Prostate gland (tissue), 2 donors: ENCODE results near the gene ZNF862. TPM values are rescaled to one million over a fixed set of nuclear protein-coding genes. Genes with fewer than 3 reads are reported as not detected.

Experiments used
- DNase-seq: peaks from one replicate; pipeline ENCODE4 v3.0.0-alpha.2; 2019; ENCODE audit warnings: low spot score
- H3K27ac ChIP-seq, 2 donors: fragments of 200-600 bp; sonication (generic); 2 replicates each; pipeline ENCODE4 v1.5.1; 2017 to 2019
- H3K27me3 ChIP-seq: fragments of 200-600 bp; sonication (generic); replicated peaks from 2 replicates; pipeline ENCODE4 v1.5.1; 2019; ENCODE audit not compliant: insufficient read depth
- H3K36me3 ChIP-seq, 2 donors: fragments of 200-600 bp; sonication (generic); 1 replicate in 1 of 2; 2 replicates in 1 of 2; pipeline versions ENCODE4 v1.5.1 to v1.8.1; 2017 to 2019
- H3K4me1 ChIP-seq: fragments of 200-600 bp; sonication (generic); replicated peaks from 2 replicates; pipeline ENCODE4 v1.5.1; 2019
- H3K4me3 ChIP-seq, 2 donors: fragments of 200-600 bp; sonication (generic); 2 replicates each; pipeline ENCODE4 v1.5.1; 2017 to 2019
- H3K9me3 ChIP-seq: fragments of 200-600 bp; sonication (generic); 2 replicates; pipeline ENCODE4 v1.5.1; 2017
- CTCF ChIP-seq, 4 experiments: fragments of 200-600 bp in 2 of 4; fragments of 450-650 bp in 2 of 4; sonication (generic) in 2 of 4; IDR thresholded peaks; 1 replicate in 3 of 4; 2 replicates in 1 of 4; pipeline ENCODE4 v1.5.1; 2016 to 2019; ENCODE audit warnings: antibody characterized with exemption in 4 of 4, mild to moderate bottlenecking in 2 of 4, moderate library complexity in 2 of 4
- POLR2A ChIP-seq: fragments of 450-650 bp; IDR thresholded peaks from one replicate; pipeline ENCODE4 v1.6.1; 2016; ENCODE audit warnings: antibody characterized with exemption, mild to moderate bottlenecking
- POLR2AphosphoS5 ChIP-seq: sonication (generic); formaldehyde crosslinking; IDR thresholded peaks from one replicate; pipeline ENCODE4 v1.6.1; 2017; ENCODE audit warnings: antibody characterized with exemption
- WGBS: methylation state at CpG from one replicate; pipeline ENCODE4 v1.1.5; 2018; 5-methylcytosine and 5-hydroxymethylcytosine counted together
- intact Hi-C: fragments of 100-400 bp; cut with DNase I; formaldehyde crosslinking; loops from one replicate; pipeline ENCODE4 v1.14.2; 2022
- total RNA-seq, 2 donors: library from RNA; depleted of rRNA; stranded (reverse); fragments of >200 nt; gene quantifications; one replicate each; pipeline ENCODE4 v1.1.0, GENCODE V29; 2016

ZNF862 gene
- total RNA-seq, 2 donors from 2014 or later, result 19.8 to 25.4 TPM

GRCh38 chr7:149817836-149818535, 20.2 kb upstream of the ZNF862 start:
- DNase-seq, result no peak
- no peaks in the 10 kb centered on the region for H3K27me3 ChIP-seq
- intact Hi-C loops, result no loop called here
- no peak for TF ChIP-seq CTCF (IDR thresholded peaks at IDR 0.05)
- TF ChIP-seq POLR2A, result no peak
- TF ChIP-seq POLR2AphosphoS5, result no peak
- no peaks in the 10 kb centered on the region for H3K36me3 ChIP-seq
- no peaks in the 10 kb centered on the region for H3K4me1 ChIP-seq
- H3K4me3 ChIP-seq, result no peak overlapping the region
- no peak overlapping the region for H3K27ac ChIP-seq
- 87% methylated on average over 17 of the region's 23 CpGs for WGBS
- no peaks in the 10 kb centered on the region for H3K9me3 ChIP-seq

- 86% methylated on average over 9 of the region's 9 CpGs for WGBS
- no peak for DNase-seq
- TF ChIP-seq POLR2A, result no peak
- TF ChIP-seq POLR2AphosphoS5, result no peak
- TF ChIP-seq CTCF (IDR thresholded peaks at IDR 0.05), result no peak
- no peak overlapping the region for H3K27ac ChIP-seq
- no peaks in the 10 kb centered on the region for H3K9me3 ChIP-seq
- H3K36me3 ChIP-seq, result no peaks in the 10 kb centered on the region
- H3K27me3 ChIP-seq, result no peaks in the 10 kb centered on the region
- no peaks in the 10 kb centered on the region for H3K4me1 ChIP-seq
- intact Hi-C loops, result no loop called here
- H3K4me3 ChIP-seq, result no peak overlapping the region
These were observed 19.7 kb upstream of the ZNF862 start for GRCh38 chr7:149818536-149818840.

- no peaks in the 10 kb centered on the region for H3K4me1 ChIP-seq
- intact Hi-C loops, result no loop called here
- no peak for TF ChIP-seq CTCF (IDR thresholded peaks at IDR 0.05)
- H3K36me3 ChIP-seq, result no peaks in the 10 kb centered on the region
- H3K4me3 ChIP-seq, result no peak overlapping the region
- DNase-seq, result no peak
- no peaks in the 10 kb centered on the region for H3K9me3 ChIP-seq
- H3K27ac ChIP-seq, result no peak overlapping the region
- 91% methylated on average over 16 of the region's 28 CpGs for WGBS
- no peaks in the 10 kb centered on the region for H3K27me3 ChIP-seq
These were observed 18.8 kb upstream of the ZNF862 start for GRCh38 chr7:149819141-149819960.

- WGBS, result 80% methylated on average over 7 of the region's 7 CpGs
- intact Hi-C loops, result no loop called here
These were observed 18.2 kb upstream of the ZNF862 start for GRCh38 chr7:149819961-149820340.

More at GRCh38 chr7:149819961-149820340, 18.2 kb upstream of the ZNF862 start:
- Histone ChIP-seq H3K4me3 (no peak overlapping the region), H3K36me3 (no peaks in the 10 kb centered on the region), H3K27me3 (no peaks in the 10 kb centered on the region), H3K27ac (no peak overlapping the region), H3K9me3 (no peaks in the 10 kb centered on the region), H3K4me1 (no peaks in the 10 kb centered on the region)
- TF ChIP-seq POLR2A (no peak), CTCF (IDR thresholded peaks at IDR 0.05) (no peak), POLR2AphosphoS5 (no peak)
- no peak for DNase-seq
